HG02798 (cell line): Measurements from ENCODE around the gene CHI3L2.

ENCODE experiments used
- ATAC-seq: cut with Tn5 transposase; IDR thresholded peaks from one replicate; pipeline ENCODE4 v1.9.1; 2021; ENCODE audit warnings: mild to moderate bottlenecking; ENCODE audit not compliant: unreplicated experiment, poor library complexity

The CHI3L2 gene

GRCh38 chr1:111285879-111286278 is 58.4 kb downstream of the CHI3L2 start:
- no peak for ATAC-seq

GRCh38 chr1:111286912-111287311 is 59.4 kb downstream of the CHI3L2 start:
- ATAC-seq: no peak

GRCh38 chr1:111289371-111289770 is 61.9 kb downstream of the CHI3L2 start:
- ATAC-seq: no peak

- no peak for ATAC-seq
Measured at GRCh38 chr1:111290104-111290503, 62.6 kb downstream of the CHI3L2 start.

- no peak for ATAC-seq
Measured at GRCh38 chr1:111290630-111291029, 63.1 kb downstream of the CHI3L2 start, which contains the start of gene CHIA. Gene CHIA, plus strand, starts transcription at chr1:111290851. Its CDS starts 19,617 bp downstream, at chr1:111310468.
